Glutamatergic neuron (in vitro differentiated cells): ENCODE measurements around the gene PARVB. TPM values are rescaled to one million over a fixed set of nuclear protein-coding genes. Genes with fewer than 3 reads are reported as not detected.

Source experiments
- DNase-seq: peaks from one replicate; pipeline ENCODE4 v3.0.0; 2022
- H3K27ac Mint-ChIP-seq: one replicate; pipeline ENCODE4 v1.8.0; 2020; ENCODE audit warnings: mild to moderate bottlenecking, mixed read lengths, inconsistent platforms; ENCODE audit not compliant: unreplicated experiment
- H3K27me3 Mint-ChIP-seq: one replicate; pipeline ENCODE4 v1.8.0; 2020; ENCODE audit warnings: mild to moderate bottlenecking, moderate library complexity, mixed read lengths, inconsistent platforms; ENCODE audit not compliant: unreplicated experiment
- H3K36me3 Mint-ChIP-seq: one replicate; pipeline ENCODE4 v1.8.0; 2020; ENCODE audit warnings: mild to moderate bottlenecking, mixed read lengths, inconsistent platforms; ENCODE audit not compliant: unreplicated experiment
- H3K4me1 Mint-ChIP-seq: one replicate; pipeline ENCODE4 v1.8.0; 2020; ENCODE audit warnings: mild to moderate bottlenecking, low read depth, mixed read lengths, inconsistent platforms; ENCODE audit not compliant: unreplicated experiment
- H3K4me3 Mint-ChIP-seq: one replicate; pipeline ENCODE4 v1.8.0; 2020; ENCODE audit warnings: mild to moderate bottlenecking, mixed read lengths, inconsistent platforms; ENCODE audit not compliant: unreplicated experiment
- H3K9me3 Mint-ChIP-seq: one replicate; pipeline ENCODE4 v1.8.0; 2020; ENCODE audit warnings: mild to moderate bottlenecking, moderate library complexity, mixed read lengths, inconsistent platforms; ENCODE audit not compliant: unreplicated experiment
- total RNA-seq: library from RNA; stranded (reverse); fragmentation: NEBNext Ultra II Directional; extraction: Animal tissue kit (Norgen Biotek cat#: 25700); gene quantifications from one replicate; pipeline ENCODE4 v1.2.1, GENCODE V29; 2021; ENCODE audit not compliant: unreplicated experiment
- TF ChIP-seq, protein P1 (sequence below): fragments of 200-600 bp; sonication (generic); IDR thresholded peaks from one replicate; pipeline ENCODE4 v1.5.0; 2021; ENCODE audit not compliant: partially characterized antibody, unreplicated experiment

PARVB gene
- total RNA-seq, 1 donor from 2014 or later: 7.7 TPM

GRCh38 chr22:44167501-44167900 is 143.4 kb downstream of the PARVB start:
- Mint-ChIP-seq H3K9me3 (peaks cover 3% of the 10 kb centered on the region), H3K36me3 (no peaks in the 10 kb centered on the region), H3K27me3 (peaks cover 1% of the 10 kb centered on the region), H3K4me3 (no peak overlapping the region), H3K27ac (no peak overlapping the region), H3K4me1 (no peaks in the 10 kb centered on the region)
- no peak for DNase-seq
- TF ChIP-seq, protein P1, sequence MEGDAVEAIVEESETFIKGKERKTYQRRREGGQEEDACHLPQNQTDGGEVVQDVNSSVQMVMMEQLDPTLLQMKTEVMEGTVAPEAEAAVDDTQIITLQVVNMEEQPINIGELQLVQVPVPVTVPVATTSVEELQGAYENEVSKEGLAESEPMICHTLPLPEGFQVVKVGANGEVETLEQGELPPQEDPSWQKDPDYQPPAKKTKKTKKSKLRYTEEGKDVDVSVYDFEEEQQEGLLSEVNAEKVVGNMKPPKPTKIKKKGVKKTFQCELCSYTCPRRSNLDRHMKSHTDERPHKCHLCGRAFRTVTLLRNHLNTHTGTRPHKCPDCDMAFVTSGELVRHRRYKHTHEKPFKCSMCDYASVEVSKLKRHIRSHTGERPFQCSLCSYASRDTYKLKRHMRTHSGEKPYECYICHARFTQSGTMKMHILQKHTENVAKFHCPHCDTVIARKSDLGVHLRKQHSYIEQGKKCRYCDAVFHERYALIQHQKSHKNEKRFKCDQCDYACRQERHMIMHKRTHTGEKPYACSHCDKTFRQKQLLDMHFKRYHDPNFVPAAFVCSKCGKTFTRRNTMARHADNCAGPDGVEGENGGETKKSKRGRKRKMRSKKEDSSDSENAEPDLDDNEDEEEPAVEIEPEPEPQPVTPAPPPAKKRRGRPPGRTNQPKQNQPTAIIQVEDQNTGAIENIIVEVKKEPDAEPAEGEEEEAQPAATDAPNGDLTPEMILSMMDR: no peak

- Mint-ChIP-seq H3K27ac (no peak overlapping the region), H3K4me1 (no peaks in the 10 kb centered on the region), H3K27me3 (peaks cover 1% of the 10 kb centered on the region), H3K36me3 (no peaks in the 10 kb centered on the region), H3K4me3 (no peak overlapping the region), H3K9me3 (peaks cover 3% of the 10 kb centered on the region)
- TF ChIP-seq, protein P1: no peak
- DNase-seq: no peak
Observed at GRCh38 chr22:44168206-44168605, 144.1 kb downstream of the PARVB start.

GRCh38 chr22:44170470-44170869 is 146.4 kb downstream of the PARVB start:
- peaks cover 1% of the 10 kb centered on the region for H3K27me3 Mint-ChIP-seq
- DNase-seq: no peak
- H3K36me3 Mint-ChIP-seq: no peaks in the 10 kb centered on the region
- TF ChIP-seq, protein P1: no peak
- H3K27ac Mint-ChIP-seq: no peak overlapping the region
- no peak overlapping the region for H3K4me3 Mint-ChIP-seq
- H3K9me3 Mint-ChIP-seq: peaks cover 3% of the 10 kb centered on the region
- H3K4me1 Mint-ChIP-seq: no peaks in the 10 kb centered on the region

GRCh38 chr22:44171561-44171960 is 147.5 kb downstream of the PARVB start:
- H3K27ac Mint-ChIP-seq: no peak overlapping the region

GRCh38 chr22:44172370-44173108 is 148.4 kb downstream of the PARVB start:
- DNase-seq: no peak
- H3K4me3 Mint-ChIP-seq: no peak overlapping the region
- peaks cover 1% of the 10 kb centered on the region for H3K27me3 Mint-ChIP-seq
- no peak overlapping the region for H3K27ac Mint-ChIP-seq
- TF ChIP-seq, protein P1: no peak
- peaks cover 3% of the 10 kb centered on the region for H3K9me3 Mint-ChIP-seq
- no peaks in the 10 kb centered on the region for H3K36me3 Mint-ChIP-seq
- no peaks in the 10 kb centered on the region for H3K4me1 Mint-ChIP-seq

More at GRCh38 chr22:44171561-44171960, 147.5 kb downstream of the PARVB start:
- Mint-ChIP-seq H3K4me1 (no peaks in the 10 kb centered on the region), H3K9me3 (peaks cover 3% of the 10 kb centered on the region), H3K27me3 (peaks cover 1% of the 10 kb centered on the region), H3K4me3 (no peak overlapping the region), H3K36me3 (no peaks in the 10 kb centered on the region)
- DNase-seq: no peak
- TF ChIP-seq, protein P1: no peak
